ENCODE data around the gene SLC30A7.
"Not testable (repeated sequence)": the region's sequence is repeated elsewhere in the genome, so short reads cannot be mapped to it uniquely, and the experiment has no call there.

SLC30A7 gene

GRCh38 chr1:100931716-100932115 lies 35.8 kb downstream of the SLC30A7 start:
- 94% methylated on average over 1 of the region's 1 CpG for WGBS
- H3K9me3 ChIP-seq (ENCODE audit: control insufficient read depth, low read length), result no peaks in the 10 kb centered on the region

GRCh38 chr1:100933555-100933954 lies 37.7 kb downstream of the SLC30A7 start:
- H2BK15ac ChIP-seq (ENCODE audit: low read depth, poor library complexity, severe bottlenecking); H3K27ac ChIP-seq (ENCODE audit: low read length, poor library complexity, severe bottlenecking); H2BK120ac ChIP-seq (ENCODE audit: low read depth, low read length); H2BK12ac ChIP-seq (ENCODE audit: low read length in 2 of 2); H2AK5ac ChIP-seq (ENCODE audit: low read length, severe bottlenecking); H2AFZ ChIP-seq (ENCODE audit: low read depth, low read length); H3K23ac ChIP-seq (ENCODE audit: low read length in 2 of 2); H3K18ac ChIP-seq (ENCODE audit: low read depth in 1 of 2, low read length in 2 of 2); H4K91ac ChIP-seq (ENCODE audit: low read length); DNase-seq; H2BK5ac ChIP-seq (ENCODE audit: low read depth, low read length, poor library complexity, severe bottlenecking); H3K4me2 ChIP-seq (ENCODE audit: low read length, poor library complexity, severe bottlenecking); H3K9ac ChIP-seq (ENCODE audit: low read length); H3K79me1 ChIP-seq (replicated peaks; ENCODE audit: low read length, poor library complexity, severe bottlenecking); H3K4me1 ChIP-seq (ENCODE audit: control insufficient read depth, insufficient read depth, low read depth, low read length); H3K4ac ChIP-seq (ENCODE audit: low read depth in 1 of 2, low read length in 2 of 2); H3K9me3 ChIP-seq (ENCODE audit: control insufficient read depth, low read length); H3K4me3 ChIP-seq (ENCODE audit: insufficient read depth in 1 of 2, low read depth in 1 of 2, low read length in 2 of 2); H4K8ac ChIP-seq (ENCODE audit: low read length); H3K27me3 ChIP-seq (ENCODE audit: control insufficient read depth in 1 of 2, insufficient read depth in 1 of 2, low read length in 2 of 2); H3K14ac ChIP-seq (ENCODE audit: low read length in 2 of 2): not testable (repeated sequence)
- peaks cover 0 to 49% of the 10 kb centered on the region in 2 experiments for H3K36me3 ChIP-seq (ENCODE audit: control insufficient read depth in 1 of 2, insufficient read depth in 2 of 2, low read depth in 1 of 2, low read length in 2 of 2)
- WGBS, result no CpG with 5 or more reads among the region's 2 CpGs

More at GRCh38 chr1:100931716-100932115, 35.8 kb downstream of the SLC30A7 start:
- Histone ChIP-seq H3K14ac (ENCODE audit: low read length in 2 of 2) (no peak overlapping the region), H2BK120ac (ENCODE audit: low read depth, low read length) (no peak overlapping the region), H3K27me3 (ENCODE audit: control insufficient read depth in 1 of 2, insufficient read depth in 1 of 2, low read length in 2 of 2) (no peaks in the 10 kb centered on the region), H3K4me3 (ENCODE audit: insufficient read depth in 1 of 2, low read depth in 1 of 2, low read length in 2 of 2) (no peak overlapping the region), H4K91ac (ENCODE audit: low read length) (no peak overlapping the region), H3K4me1 (ENCODE audit: control insufficient read depth, insufficient read depth, low read depth, low read length) (no peaks in the 10 kb centered on the region), H3K4me2 (ENCODE audit: low read length, poor library complexity, severe bottlenecking) (no peak overlapping the region), H3K23ac (ENCODE audit: low read length in 2 of 2) (no peak overlapping the region), H2BK5ac (ENCODE audit: low read depth, low read length, poor library complexity, severe bottlenecking) (no peak overlapping the region), H3K36me3 (ENCODE audit: control insufficient read depth in 1 of 2, insufficient read depth in 2 of 2, low read depth in 1 of 2, low read length in 2 of 2) (peaks cover 0 to 43% of the 10 kb centered on the region in 2 experiments), H3K9ac (ENCODE audit: low read length) (no peak overlapping the region), H2AK5ac (ENCODE audit: low read length, severe bottlenecking) (no peak overlapping the region), H3K18ac (ENCODE audit: low read depth in 1 of 2, low read length in 2 of 2) (no peak overlapping the region), H2BK12ac (ENCODE audit: low read length in 2 of 2) (no peak overlapping the region), H3K27ac (ENCODE audit: low read length, poor library complexity, severe bottlenecking) (no peak overlapping the region), H2BK15ac (ENCODE audit: low read depth, poor library complexity, severe bottlenecking) (no peak overlapping the region), H3K4ac (ENCODE audit: low read depth in 1 of 2, low read length in 2 of 2) (no peak overlapping the region), H3K79me1 (replicated peaks; ENCODE audit: low read length, poor library complexity, severe bottlenecking) (peaks cover 10% of the 10 kb centered on the region), H2AFZ (ENCODE audit: low read depth, low read length) (no peak overlapping the region), H4K8ac (ENCODE audit: low read length) (no peak overlapping the region)
- no peak for DNase-seq

- no peak overlapping the region for H3K27ac ChIP-seq (ENCODE audit: low read length, poor library complexity, severe bottlenecking)
- no peak for DNase-seq
- H4K91ac ChIP-seq (ENCODE audit: low read length), result no peak overlapping the region
- H2BK5ac ChIP-seq (ENCODE audit: low read depth, low read length, poor library complexity, severe bottlenecking), result no peak overlapping the region
- no peak overlapping the region for H2AFZ ChIP-seq (ENCODE audit: low read depth, low read length)
- H3K9me3 ChIP-seq (ENCODE audit: control insufficient read depth, low read length), result no peaks in the 10 kb centered on the region
- H3K14ac ChIP-seq (ENCODE audit: low read length in 2 of 2), result no peak overlapping the region
- no peak overlapping the region for H2AK5ac ChIP-seq (ENCODE audit: low read length, severe bottlenecking)
- H3K36me3 ChIP-seq (ENCODE audit: control insufficient read depth in 1 of 2, insufficient read depth in 2 of 2, low read depth in 1 of 2, low read length in 2 of 2), result peaks cover 0 to 53% of the 10 kb centered on the region in 2 experiments
- H3K79me1 ChIP-seq (replicated peaks; ENCODE audit: low read length, poor library complexity, severe bottlenecking), result peaks cover 11% of the 10 kb centered on the region
- no peaks in the 10 kb centered on the region for H3K27me3 ChIP-seq (ENCODE audit: control insufficient read depth in 1 of 2, insufficient read depth in 1 of 2, low read length in 2 of 2)
- H3K23ac ChIP-seq (ENCODE audit: low read length in 2 of 2), result no peak overlapping the region
- no peak overlapping the region for H3K4ac ChIP-seq (ENCODE audit: low read depth in 1 of 2, low read length in 2 of 2)
- H4K8ac ChIP-seq (ENCODE audit: low read length), result no peak overlapping the region
- no peak overlapping the region for H2BK12ac ChIP-seq (ENCODE audit: low read length in 2 of 2)
- H2BK15ac ChIP-seq (ENCODE audit: low read depth, poor library complexity, severe bottlenecking), result no peak overlapping the region
- H3K18ac ChIP-seq (ENCODE audit: low read depth in 1 of 2, low read length in 2 of 2), result no peak overlapping the region
- H2BK120ac ChIP-seq (ENCODE audit: low read depth, low read length), result no peak overlapping the region
- no peak overlapping the region for H3K9ac ChIP-seq (ENCODE audit: low read length)
- H3K4me2 ChIP-seq (ENCODE audit: low read length, poor library complexity, severe bottlenecking), result no peak overlapping the region
- no peaks in the 10 kb centered on the region for H3K4me1 ChIP-seq (ENCODE audit: control insufficient read depth, insufficient read depth, low read depth, low read length)
- no peak overlapping the region for H3K4me3 ChIP-seq (ENCODE audit: insufficient read depth in 1 of 2, low read depth in 1 of 2, low read length in 2 of 2)
Observed at GRCh38 chr1:100936194-100936967, 40.5 kb downstream of the SLC30A7 start.

- Histone ChIP-seq H2BK5ac (ENCODE audit: low read depth, low read length, poor library complexity, severe bottlenecking) (no peak overlapping the region), H3K79me1 (replicated peaks; ENCODE audit: low read length, poor library complexity, severe bottlenecking) (peaks cover 15% of the 10 kb centered on the region), H3K4me1 (ENCODE audit: control insufficient read depth, insufficient read depth, low read depth, low read length) (no peaks in the 10 kb centered on the region), H3K4ac (ENCODE audit: low read depth in 1 of 2, low read length in 2 of 2) (no peak overlapping the region), H3K36me3 (ENCODE audit: control insufficient read depth in 1 of 2, insufficient read depth in 2 of 2, low read depth in 1 of 2, low read length in 2 of 2) (peaks cover 5 to 51% of the 10 kb centered on the region in 2 experiments), H2BK12ac (ENCODE audit: low read length in 2 of 2) (no peak overlapping the region), H3K4me2 (ENCODE audit: low read length, poor library complexity, severe bottlenecking) (no peak overlapping the region), H3K27me3 (ENCODE audit: control insufficient read depth in 1 of 2, insufficient read depth in 1 of 2, low read length in 2 of 2) (no peaks in the 10 kb centered on the region), H3K9me3 (ENCODE audit: control insufficient read depth, low read length) (no peaks in the 10 kb centered on the region), H2AFZ (ENCODE audit: low read depth, low read length) (no peak overlapping the region), H2BK15ac (ENCODE audit: low read depth, poor library complexity, severe bottlenecking) (no peak overlapping the region), H3K27ac (ENCODE audit: low read length, poor library complexity, severe bottlenecking) (no peak overlapping the region), H3K9ac (ENCODE audit: low read length) (no peak overlapping the region), H4K8ac (ENCODE audit: low read length) (no peak overlapping the region), H2BK120ac (ENCODE audit: low read depth, low read length) (no peak overlapping the region), H3K23ac (ENCODE audit: low read length in 2 of 2) (no peak overlapping the region), H3K18ac (ENCODE audit: low read depth in 1 of 2, low read length in 2 of 2) (no peak overlapping the region), H3K14ac (ENCODE audit: low read length in 2 of 2) (no peak overlapping the region), H4K91ac (ENCODE audit: low read length) (no peak overlapping the region), H3K4me3 (ENCODE audit: insufficient read depth in 1 of 2, low read depth in 1 of 2, low read length in 2 of 2) (no peak overlapping the region), H2AK5ac (ENCODE audit: low read length, severe bottlenecking) (no peak overlapping the region)
- DNase-seq, result no peak
- 98% methylated on average over 1 of the region's 1 CpG for WGBS
Observed at GRCh38 chr1:100941098-100941527, 45.2 kb downstream of the SLC30A7 start.

Data from mesenchymal stem cell (in vitro differentiated cells and primary cell).